Measurements from ENCODE around the gene DPYD. TPM values are rescaled to one million over a fixed set of nuclear protein-coding genes. Genes with fewer than 3 reads are reported as not detected.

The DPYD gene
- total and polyA plus RNA-seq, 4 experiments from 2014 or later = 49.7 to 58.4 (median 51.9) TPM

DNA sequence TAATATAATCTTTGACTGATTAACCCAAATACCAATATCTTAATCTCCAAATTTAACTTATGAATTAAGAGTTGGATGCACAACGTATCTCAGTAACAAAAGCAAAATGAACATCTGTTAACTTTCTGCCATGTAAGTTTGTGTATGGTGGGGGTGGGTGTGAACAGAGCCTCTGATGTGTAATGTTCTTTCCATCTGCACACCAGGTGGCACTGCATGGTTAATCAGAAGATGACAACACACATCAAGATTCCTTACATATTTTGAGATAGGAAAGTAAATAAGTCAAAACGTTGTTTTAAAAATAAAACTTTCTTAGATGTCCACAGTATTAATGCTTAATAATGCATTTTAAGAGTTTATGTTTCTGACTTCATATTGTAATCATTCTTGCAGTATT, 251.9 kb downstream of the DPYD start:
- Mint-ChIP-seq H3K27ac (no peak overlapping the region), H3K27me3 (no peaks in the 10 kb centered on the region), H3K4me1 (no peaks in the 10 kb centered on the region), H3K36me3 (peaks cover 21 to 38% of the 10 kb centered on the region in 2 donors), H3K9me3 (peaks cover 0 to 10% (median 0%) of the 10 kb centered on the region in 8 donors), H3K4me3 (no peak overlapping the region)
- H3K4me1 ChIP-seq (ENCODE audit: insufficient read depth, low read length) = no peaks in the 10 kb centered on the region
- intact Hi-C loops (cut with micrococcal nuclease) = loop anchor here (1.0 to 10.0 kb wide), 2 partner anchors 382 to 704 kb away; no protein-coding TSS in a partner anchor
- no peak for DNase-seq
- ChIA-PET POLR2A (ENCODE audit: partially characterized antibody) (no interaction called here), CTCF (ENCODE audit: partially characterized antibody) (interaction anchor here (1.2 kb wide), 1 partner anchor 378 kb away, joined by 3 read pairs; no protein-coding TSS in a partner anchor)
- H3K9me3 ChIP-seq (ENCODE audit: control insufficient read depth in 1 of 2, low read length in 2 of 2) = no peaks in the 10 kb centered on the region
- no peaks in the 10 kb centered on the region for H3K27me3 ChIP-seq (ENCODE audit: insufficient read depth, low read length)
- H3K4me3 ChIP-seq (ENCODE audit: low read length in 2 of 2) = no peak overlapping the region
- H3K36me3 ChIP-seq (ENCODE audit: insufficient read depth, low read length) = no peaks in the 10 kb centered on the region
- H3K27ac ChIP-seq (ENCODE audit: low read depth, low read length) = no peak overlapping the region

DNA sequence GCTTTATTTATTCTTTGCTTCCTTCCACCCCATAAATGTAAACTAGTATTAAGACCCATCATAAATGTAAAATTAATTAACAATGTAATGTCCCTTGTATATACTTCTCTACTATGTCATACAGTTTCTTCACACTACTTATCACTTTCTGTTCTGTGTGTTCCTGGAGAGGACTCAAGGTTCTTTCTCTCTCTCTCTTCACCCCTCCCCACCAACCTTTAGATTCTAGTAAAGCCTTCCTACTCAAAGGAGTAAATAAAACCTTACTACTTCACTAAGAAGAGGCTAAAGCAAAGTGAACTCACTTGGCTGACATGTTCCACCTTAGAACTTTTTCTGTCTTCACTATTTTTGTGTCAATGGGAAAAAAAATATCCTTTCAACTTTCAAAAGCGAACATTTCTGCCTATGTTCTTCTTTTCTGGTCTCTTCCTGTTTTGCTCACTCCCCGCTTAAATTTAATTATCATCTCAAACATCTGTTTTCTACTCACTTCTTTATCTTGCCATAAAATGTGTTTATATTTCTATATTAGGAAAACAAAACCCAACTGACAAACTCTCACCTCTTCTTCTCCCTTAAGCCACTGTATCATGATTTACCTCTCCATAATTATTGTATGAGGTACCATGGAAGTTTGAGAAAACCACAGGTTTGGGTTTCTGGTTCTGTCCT, 260.3 kb downstream of the DPYD start:
- H3K4me3 Mint-ChIP-seq = no peak overlapping the region

GRCh38 chr1:97654876-97655585, 265.8 kb downstream of the DPYD start:
- H3K9me3 ChIP-seq (ENCODE audit: control insufficient read depth in 1 of 2, low read length in 2 of 2) = no peaks in the 10 kb centered on the region
- H3K36me3 Mint-ChIP-seq = peaks cover 20 to 52% of the 10 kb centered on the region in 2 donors
- H3K27me3 Mint-ChIP-seq = no peaks in the 10 kb centered on the region
- no peaks in the 10 kb centered on the region for H3K4me1 ChIP-seq (ENCODE audit: insufficient read depth, low read length)
- no peak overlapping the region for H3K4me3 Mint-ChIP-seq
- H3K4me3 ChIP-seq (ENCODE audit: low read length in 2 of 2) = no peak overlapping the region
- H3K9me3 Mint-ChIP-seq = peaks cover 0 to 5% (median 0%) of the 10 kb centered on the region in 8 donors
- no peaks in the 10 kb centered on the region for H3K27me3 ChIP-seq (ENCODE audit: insufficient read depth, low read length)
- H3K27ac Mint-ChIP-seq = no peak overlapping the region
- intact Hi-C loops (cut with micrococcal nuclease) = no loop called here
- H3K27ac ChIP-seq (ENCODE audit: low read depth, low read length) = no peak overlapping the region
- H3K36me3 ChIP-seq (ENCODE audit: insufficient read depth, low read length) = no peaks in the 10 kb centered on the region
- ChIA-PET POLR2A (ENCODE audit: partially characterized antibody) (no interaction called here), CTCF (ENCODE audit: partially characterized antibody) (interaction anchor here (0.5 kb wide), 1 partner anchor 32 kb away, joined by 3 read pairs; no protein-coding TSS in a partner anchor)
- DNase-seq = no peak
- peaks cover 0 to 16% (median 8%) of the 10 kb centered on the region in 4 donors for H3K4me1 Mint-ChIP-seq

More for the DNA sequence above, 260.3 kb downstream of the DPYD start:
- Mint-ChIP-seq H3K27ac (peak overlapping the region in 1 of 7 donors; percentile 48), H3K36me3 (peaks cover 16 to 43% of the 10 kb centered on the region in 2 donors), H3K27me3 (no peaks in the 10 kb centered on the region), H3K9me3 (peaks cover 0 to 9% (median 0%) of the 10 kb centered on the region in 8 donors), H3K4me1 (peaks cover 0 to 8% (median 6%) of the 10 kb centered on the region in 4 donors)
- DNase-seq = no peak
- Histone ChIP-seq H3K27me3 (ENCODE audit: insufficient read depth, low read length) (no peaks in the 10 kb centered on the region), H3K27ac (ENCODE audit: low read depth, low read length) (no peak overlapping the region), H3K4me3 (ENCODE audit: low read length in 2 of 2) (no peak overlapping the region), H3K36me3 (ENCODE audit: insufficient read depth, low read length) (no peaks in the 10 kb centered on the region), H3K9me3 (ENCODE audit: control insufficient read depth in 1 of 2, low read length in 2 of 2) (no peaks in the 10 kb centered on the region), H3K4me1 (ENCODE audit: insufficient read depth, low read length) (no peaks in the 10 kb centered on the region)
- CTCF ChIA-PET (ENCODE audit: partially characterized antibody) = no interaction called here
- POLR2A ChIA-PET (ENCODE audit: partially characterized antibody) = no interaction called here
- intact Hi-C loops (cut with micrococcal nuclease) = loop anchor here (10.0 kb wide), 1 partner anchor 696 kb away; no protein-coding TSS in a partner anchor

DNA sequence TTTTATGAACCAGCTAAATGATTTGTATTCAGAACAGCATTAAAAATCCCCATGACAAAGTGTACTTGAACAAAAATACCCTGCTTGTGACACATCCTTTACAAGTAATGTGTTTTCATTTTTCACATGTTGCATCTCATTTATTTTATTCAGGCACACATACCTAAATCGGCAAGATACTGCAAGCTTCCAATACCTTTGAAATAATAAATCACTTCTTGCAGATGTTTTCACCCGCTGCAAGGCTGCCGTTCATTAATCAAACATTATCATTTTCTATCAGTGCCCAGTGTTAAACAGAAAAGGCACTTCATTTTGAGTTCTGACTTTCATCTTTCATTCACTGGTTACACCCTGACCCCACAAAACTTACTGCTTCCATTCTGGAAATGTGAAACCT, 269.6 kb downstream of the DPYD start:
- H3K4me3 ChIP-seq (ENCODE audit: low read length in 2 of 2) = no peak overlapping the region
- CTCF ChIA-PET (ENCODE audit: partially characterized antibody) = no interaction called here
- H3K27me3 ChIP-seq (ENCODE audit: insufficient read depth, low read length) = no peaks in the 10 kb centered on the region
- intact Hi-C loops (cut with micrococcal nuclease) = no loop called here
- no peak for DNase-seq
- no peak overlapping the region for H3K27ac ChIP-seq (ENCODE audit: low read depth, low read length)
- H3K4me1 ChIP-seq (ENCODE audit: insufficient read depth, low read length) = no peaks in the 10 kb centered on the region
- H3K4me3 Mint-ChIP-seq = no peak overlapping the region
- POLR2A ChIA-PET (ENCODE audit: partially characterized antibody) = no interaction called here
- no peaks in the 10 kb centered on the region for H3K27me3 Mint-ChIP-seq
- H3K9me3 ChIP-seq (ENCODE audit: control insufficient read depth in 1 of 2, low read length in 2 of 2) = peaks cover 0 to 4% of the 10 kb centered on the region in 2 donors
- peaks cover 0 to 13% (median 6%) of the 10 kb centered on the region in 4 donors for H3K4me1 Mint-ChIP-seq
- peaks cover 30 to 54% of the 10 kb centered on the region in 2 donors for H3K36me3 Mint-ChIP-seq
- H3K36me3 ChIP-seq (ENCODE audit: insufficient read depth, low read length) = no peaks in the 10 kb centered on the region
- H3K27ac Mint-ChIP-seq = no peak overlapping the region
- H3K9me3 Mint-ChIP-seq = peaks cover 5 to 18% (median 11%) of the 10 kb centered on the region in 8 donors

DNA sequence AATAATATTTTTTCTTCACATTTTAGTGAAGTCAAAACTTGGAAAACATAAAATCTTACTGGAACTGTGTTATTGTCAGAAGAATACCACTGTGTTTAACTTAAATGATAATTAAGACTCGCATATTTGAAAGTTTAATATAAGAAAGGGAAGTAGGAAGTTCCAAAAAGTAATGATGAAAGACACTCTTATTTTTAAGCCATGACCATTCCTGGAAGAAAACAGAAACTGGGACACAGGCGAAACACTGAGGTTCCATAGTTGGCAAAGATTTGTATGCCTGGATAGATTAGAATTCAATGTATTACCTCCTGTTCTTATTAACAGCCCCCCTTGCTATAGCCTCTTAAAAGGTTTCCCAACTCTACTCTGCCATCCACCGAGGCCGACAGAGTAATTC, 271.2 kb downstream of the DPYD start:
- peaks cover 31 to 57% of the 10 kb centered on the region in 2 donors for H3K36me3 Mint-ChIP-seq
- H3K4me3 ChIP-seq (ENCODE audit: low read length in 2 of 2) = no peak overlapping the region
- POLR2A ChIA-PET (ENCODE audit: partially characterized antibody) = no interaction called here
- CTCF ChIA-PET (ENCODE audit: partially characterized antibody) = no interaction called here
- H3K27me3 Mint-ChIP-seq = no peaks in the 10 kb centered on the region
- H3K9me3 ChIP-seq (ENCODE audit: control insufficient read depth in 1 of 2, low read length in 2 of 2) = peaks cover 0 to 4% of the 10 kb centered on the region in 2 donors
- peaks cover 0 to 7% (median 4%) of the 10 kb centered on the region in 4 donors for H3K4me1 Mint-ChIP-seq
- no peak overlapping the region for H3K4me3 Mint-ChIP-seq
- H3K4me1 ChIP-seq (ENCODE audit: insufficient read depth, low read length) = no peaks in the 10 kb centered on the region
- H3K27ac Mint-ChIP-seq = no peak overlapping the region
- DNase-seq = no peak
- no peak overlapping the region for H3K27ac ChIP-seq (ENCODE audit: low read depth, low read length)
- H3K9me3 Mint-ChIP-seq = peaks cover 6 to 32% (median 16%) of the 10 kb centered on the region in 8 donors
- intact Hi-C loops (cut with micrococcal nuclease) = no loop called here
- H3K27me3 ChIP-seq (ENCODE audit: insufficient read depth, low read length) = no peaks in the 10 kb centered on the region
- H3K36me3 ChIP-seq (ENCODE audit: insufficient read depth, low read length) = no peaks in the 10 kb centered on the region

DNA sequence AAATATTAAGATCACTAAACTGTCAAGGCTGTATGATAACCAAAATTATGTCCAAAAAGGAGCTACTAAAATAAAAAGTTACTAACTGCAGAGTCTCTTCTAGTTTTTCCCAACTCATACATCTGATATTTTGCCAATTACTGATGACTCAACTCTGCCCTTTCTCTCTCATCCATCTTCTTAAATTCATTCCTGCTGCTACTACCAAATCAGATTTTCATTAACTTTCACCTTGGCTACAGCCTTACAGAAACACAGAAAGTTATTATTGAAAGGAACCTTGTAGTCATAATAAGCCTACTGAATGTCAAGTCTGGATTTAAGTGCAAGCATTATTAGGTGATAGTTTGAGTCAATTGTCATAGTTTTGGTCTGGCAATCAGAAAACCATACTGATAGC, 273.1 kb downstream of the DPYD start:
- peak overlapping the region in 1 of 7 donors; percentile 39 for H3K27ac Mint-ChIP-seq
- H3K27me3 ChIP-seq (ENCODE audit: insufficient read depth, low read length) = no peaks in the 10 kb centered on the region
- peaks cover 6 to 32% (median 19%) of the 10 kb centered on the region in 8 donors for H3K9me3 Mint-ChIP-seq
- peaks cover 35 to 55% of the 10 kb centered on the region in 2 donors for H3K36me3 Mint-ChIP-seq
- DNase-seq = no peak
- H3K27me3 Mint-ChIP-seq = no peaks in the 10 kb centered on the region
- no peak overlapping the region for H3K4me3 Mint-ChIP-seq
- intact Hi-C loops (cut with micrococcal nuclease) = no loop called here
- peaks cover 0 to 2% (median 1%) of the 10 kb centered on the region in 4 donors for H3K4me1 Mint-ChIP-seq
- H3K4me1 ChIP-seq (ENCODE audit: insufficient read depth, low read length) = no peaks in the 10 kb centered on the region
- H3K36me3 ChIP-seq (ENCODE audit: insufficient read depth, low read length) = no peaks in the 10 kb centered on the region
- peaks cover 0 to 4% of the 10 kb centered on the region in 2 donors for H3K9me3 ChIP-seq (ENCODE audit: control insufficient read depth in 1 of 2, low read length in 2 of 2)
- POLR2A ChIA-PET (ENCODE audit: partially characterized antibody) = no interaction called here
- no peak overlapping the region for H3K4me3 ChIP-seq (ENCODE audit: low read length in 2 of 2)
- H3K27ac ChIP-seq (ENCODE audit: low read depth, low read length) = no peak overlapping the region
- CTCF ChIA-PET (ENCODE audit: partially characterized antibody) = no interaction called here

DNA sequence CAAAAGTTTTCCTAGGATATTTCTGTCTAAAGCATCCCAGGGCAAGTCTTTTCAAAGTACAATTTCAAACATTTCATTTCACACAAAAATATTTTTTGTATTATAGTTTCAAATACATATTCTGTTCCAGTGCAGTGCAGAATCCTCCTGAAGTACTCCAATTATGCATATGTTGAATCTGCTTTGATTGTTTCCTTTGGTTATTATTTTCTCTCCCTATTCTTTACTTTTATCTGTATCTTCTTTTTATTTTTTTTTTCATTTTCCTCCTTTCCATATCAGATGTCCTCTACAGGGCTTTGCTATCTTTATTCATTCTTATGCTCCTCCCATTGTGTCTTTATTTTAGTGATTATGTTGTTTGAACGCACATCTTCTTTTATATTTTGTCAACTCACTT, 274.8 kb downstream of the DPYD start:
- peaks cover 0 to 7% (median 0%) of the 10 kb centered on the region in 4 donors for H3K4me1 Mint-ChIP-seq
- H3K4me3 Mint-ChIP-seq = no peak overlapping the region
- H3K27ac Mint-ChIP-seq = no peak overlapping the region
- Histone ChIP-seq H3K4me1 (ENCODE audit: insufficient read depth, low read length) (no peaks in the 10 kb centered on the region), H3K9me3 (ENCODE audit: control insufficient read depth in 1 of 2, low read length in 2 of 2) (peaks cover 0 to 4% of the 10 kb centered on the region in 2 donors), H3K36me3 (ENCODE audit: insufficient read depth, low read length) (no peaks in the 10 kb centered on the region), H3K4me3 (ENCODE audit: low read length in 2 of 2) (no peak overlapping the region), H3K27ac (ENCODE audit: low read depth, low read length) (no peak overlapping the region), H3K27me3 (ENCODE audit: insufficient read depth, low read length) (no peaks in the 10 kb centered on the region)
- ChIA-PET POLR2A (ENCODE audit: partially characterized antibody) (no interaction called here), CTCF (ENCODE audit: partially characterized antibody) (no interaction called here)
- DNase-seq = no peak
- H3K9me3 Mint-ChIP-seq = peaks cover 6 to 32% (median 20%) of the 10 kb centered on the region in 8 donors
- no peaks in the 10 kb centered on the region for H3K27me3 Mint-ChIP-seq
- peaks cover 42 to 46% of the 10 kb centered on the region in 2 donors for H3K36me3 Mint-ChIP-seq
- intact Hi-C loops (cut with micrococcal nuclease) = no loop called here

All from CD4-positive, alpha-beta memory T cell (primary cell).